GM06990 (cell line): Measurements from ENCODE around the gene AFDN.

Experiments used
- DNase-seq: peaks from one replicate; pipeline ENCODE4 v3.0.0-alpha.2; 2011; ENCODE audit not compliant: insufficient read length; ENCODE audit errors: extremely low read depth
- H3K27me3 ChIP-seq: replicated peaks from 2 replicates; pipeline ENCODE4 v1.6.0; 2011; ENCODE audit warnings: low read length; ENCODE audit not compliant: control insufficient read depth, insufficient read depth
- H3K36me3 ChIP-seq: 2 replicates; pipeline ENCODE4 v1.5.1; 2011; ENCODE audit warnings: low read length; ENCODE audit not compliant: control insufficient read depth, insufficient read depth
- H3K4me3 ChIP-seq: replicated peaks from 2 replicates; pipeline ENCODE4 v1.5.1; 2011; ENCODE audit warnings: low read depth, mild to moderate bottlenecking, control low read depth, low read length
- TF ChIP-seq, protein P1 (sequence below): IDR thresholded peaks from 2 replicates; pipeline ENCODE4 v1.5.1; 2011; ENCODE audit warnings: low read length, control low read depth, mild to moderate bottlenecking, inconsistent platforms; ENCODE audit not compliant: insufficient read depth, poor library complexity, severe bottlenecking

The AFDN gene

GRCh38 chr6:167781868-167782267, 44.8 kb upstream of the AFDN start:
- TF ChIP-seq, protein P1, sequence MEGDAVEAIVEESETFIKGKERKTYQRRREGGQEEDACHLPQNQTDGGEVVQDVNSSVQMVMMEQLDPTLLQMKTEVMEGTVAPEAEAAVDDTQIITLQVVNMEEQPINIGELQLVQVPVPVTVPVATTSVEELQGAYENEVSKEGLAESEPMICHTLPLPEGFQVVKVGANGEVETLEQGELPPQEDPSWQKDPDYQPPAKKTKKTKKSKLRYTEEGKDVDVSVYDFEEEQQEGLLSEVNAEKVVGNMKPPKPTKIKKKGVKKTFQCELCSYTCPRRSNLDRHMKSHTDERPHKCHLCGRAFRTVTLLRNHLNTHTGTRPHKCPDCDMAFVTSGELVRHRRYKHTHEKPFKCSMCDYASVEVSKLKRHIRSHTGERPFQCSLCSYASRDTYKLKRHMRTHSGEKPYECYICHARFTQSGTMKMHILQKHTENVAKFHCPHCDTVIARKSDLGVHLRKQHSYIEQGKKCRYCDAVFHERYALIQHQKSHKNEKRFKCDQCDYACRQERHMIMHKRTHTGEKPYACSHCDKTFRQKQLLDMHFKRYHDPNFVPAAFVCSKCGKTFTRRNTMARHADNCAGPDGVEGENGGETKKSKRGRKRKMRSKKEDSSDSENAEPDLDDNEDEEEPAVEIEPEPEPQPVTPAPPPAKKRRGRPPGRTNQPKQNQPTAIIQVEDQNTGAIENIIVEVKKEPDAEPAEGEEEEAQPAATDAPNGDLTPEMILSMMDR, result no peak
- Histone ChIP-seq H3K36me3 (no peaks in the 10 kb centered on the region), H3K4me3 (no peak overlapping the region), H3K27me3 (no peaks in the 10 kb centered on the region)
- no peak for DNase-seq

DNA sequence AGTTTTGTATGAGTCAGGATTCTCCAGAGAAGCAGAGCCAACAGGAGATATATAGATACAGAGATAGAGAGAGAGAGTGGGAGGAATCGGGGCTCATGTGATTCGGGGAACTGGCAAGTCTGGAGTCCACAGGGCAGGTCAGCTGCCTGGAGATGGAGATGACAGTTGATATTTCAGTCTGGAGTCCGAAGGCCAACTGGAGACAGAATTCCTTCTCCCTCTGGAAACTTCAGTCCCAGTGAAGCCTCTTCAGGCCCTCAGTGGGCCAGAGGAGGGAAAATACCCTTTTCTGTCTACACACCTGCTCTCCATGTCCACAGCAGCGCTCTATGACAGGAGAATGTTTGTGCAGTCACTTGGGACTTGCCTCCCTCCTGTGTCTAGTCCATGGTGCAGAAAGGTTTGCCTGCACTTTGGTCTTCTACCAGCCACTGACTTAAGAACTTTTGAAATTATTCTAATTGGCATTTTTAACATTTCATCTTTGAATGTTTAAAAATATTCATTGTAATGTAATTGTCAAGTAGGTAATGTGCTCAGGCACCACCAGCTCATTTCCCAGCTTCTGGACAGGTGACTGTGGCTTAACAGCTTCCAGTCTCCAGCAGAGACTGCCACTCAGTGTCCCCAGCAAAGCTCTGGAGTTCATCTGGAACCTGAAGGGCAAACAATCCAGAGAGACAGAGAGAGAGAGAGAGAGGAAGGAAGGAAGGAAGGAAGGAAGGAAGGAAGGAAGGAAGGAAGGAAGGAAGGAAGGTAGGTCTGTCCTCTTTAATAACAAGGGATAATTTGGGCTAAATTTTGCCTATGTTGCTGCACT, 43.8 kb upstream of the AFDN start:
- TF ChIP-seq, protein P1, result no peak
- no peak overlapping the region for H3K4me3 ChIP-seq
- no peak for DNase-seq
- no peaks in the 10 kb centered on the region for H3K36me3 ChIP-seq
- H3K27me3 ChIP-seq, result no peaks in the 10 kb centered on the region

- TF ChIP-seq, protein P1, result no peak
- no peaks in the 10 kb centered on the region for H3K36me3 ChIP-seq
- DNase-seq, result no peak
- H3K27me3 ChIP-seq, result no peaks in the 10 kb centered on the region; the same call in 1 of the 2 replicates
- H3K4me3 ChIP-seq, result no peak overlapping the region
These were observed 39.6 kb upstream of the AFDN start for GRCh38 chr6:167786853-167787675.

DNA sequence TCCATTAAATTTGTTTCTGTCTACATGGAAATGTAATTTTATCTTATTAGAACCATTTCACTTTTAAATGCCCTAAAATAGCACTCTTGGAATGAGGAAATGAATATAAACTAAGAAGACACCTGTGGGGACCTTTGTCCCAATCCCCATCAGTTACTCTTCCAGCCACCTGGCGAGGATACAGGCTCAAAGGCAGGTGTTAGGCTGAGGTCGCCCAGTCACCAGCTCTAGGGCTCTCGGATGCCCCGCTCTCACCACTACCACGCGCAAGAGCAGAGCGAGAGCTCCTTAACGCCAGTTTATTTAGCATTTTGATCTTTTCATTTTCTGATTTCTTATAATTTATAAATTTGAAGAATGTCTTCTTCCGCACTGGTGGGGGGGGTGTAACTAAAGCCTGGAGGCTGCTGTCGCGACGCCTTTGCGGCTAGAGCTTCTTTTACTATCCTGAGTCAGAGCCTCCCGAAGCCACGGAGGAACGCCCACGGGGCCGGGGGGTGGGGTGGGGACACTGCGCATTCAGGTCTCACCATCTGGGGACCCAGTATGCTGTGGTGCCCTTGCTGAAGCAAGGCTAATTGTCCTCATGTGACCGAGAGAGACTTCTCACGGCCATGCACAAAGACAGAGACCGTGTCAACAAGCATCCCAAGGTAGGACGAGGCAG, 38.7 kb upstream of the AFDN start:
- Histone ChIP-seq H3K36me3 (no peaks in the 10 kb centered on the region), H3K27me3 (no peaks in the 10 kb centered on the region; the same call in 1 of the 2 replicates), H3K4me3 (no peak overlapping the region)
- TF ChIP-seq, protein P1, result no peak
- no peak for DNase-seq

GRCh38 chr6:167788563-167788903, 38.2 kb upstream of the AFDN start:
- no peak overlapping the region for H3K4me3 ChIP-seq
- no peak for DNase-seq
- H3K27me3 ChIP-seq, result no peaks in the 10 kb centered on the region; the same call in 1 of the 2 replicates
- TF ChIP-seq, protein P1, result no peak
- H3K36me3 ChIP-seq, result no peaks in the 10 kb centered on the region
